BE2C (cell line): ENCODE measurements around the gene PPP1CB.

Experiments
- DNase-seq: peaks from one replicate; pipeline ENCODE4 v3.0.0-alpha.2; 2020
- H3K27me3 ChIP-seq: fragments of 250-450 bp; sonication (Bioruptor Pico); 2 replicates; pipeline ENCODE4 v1.5.1; 2020; ENCODE audit warnings: mild to moderate bottlenecking
- H3K36me3 ChIP-seq: fragments of 250-450 bp; sonication (Bioruptor Pico); 2 replicates; pipeline ENCODE4 v1.5.1; 2020; ENCODE audit warnings: mild to moderate bottlenecking
- H3K4me1 ChIP-seq: fragments of 250-450 bp; sonication (Bioruptor Pico); 2 replicates; pipeline ENCODE4 v1.5.1; 2020
- H3K4me3 ChIP-seq: 2 replicates; pipeline ENCODE4 v1.5.1; 2011; ENCODE audit warnings: low read depth, low read length
- H3K9me3 ChIP-seq: fragments of 250-450 bp; sonication (Bioruptor Pico); 2 replicates; pipeline ENCODE4 v1.5.1; 2020
- CTCF ChIP-seq: IDR thresholded peaks from 2 replicates; pipeline ENCODE4 v1.5.1; 2012; ENCODE audit warnings: mild to moderate bottlenecking, low read depth, low read length

PPP1CB gene

GRCh38 chr2:28746429-28747111 is 5.1 kb upstream of the PPP1CB start:
- no peak for DNase-seq
- no peak for TF ChIP-seq CTCF
- Histone ChIP-seq H3K9me3 (no peaks in the 10 kb centered on the region), H3K4me3 (no peak overlapping the region), H3K36me3 (no peaks in the 10 kb centered on the region), H3K27me3 (no peaks in the 10 kb centered on the region), H3K4me1 (peaks cover 12% of the 10 kb centered on the region)

DNA sequence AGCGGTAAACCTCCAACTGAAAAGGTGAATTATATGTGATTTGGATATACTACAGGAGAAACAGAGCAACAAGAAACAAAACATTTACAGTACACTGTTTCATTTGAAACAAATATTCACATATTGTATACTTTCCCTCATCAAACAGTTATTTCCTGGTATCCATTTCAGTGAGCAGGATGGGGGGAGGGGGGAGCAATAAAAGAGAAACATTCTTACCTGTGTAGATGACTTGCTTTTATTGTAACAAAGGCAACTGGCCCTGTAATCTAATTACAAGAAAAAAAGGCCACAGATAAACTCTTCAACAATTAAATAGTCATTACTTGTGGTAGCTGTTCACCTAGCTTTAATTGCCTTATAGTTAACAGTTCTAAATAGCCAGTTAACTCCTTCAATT is 3.9 kb upstream of the PPP1CB start:
- Histone ChIP-seq H3K4me3 (no peak overlapping the region), H3K9me3 (no peaks in the 10 kb centered on the region), H3K4me1 (peaks cover 12% of the 10 kb centered on the region), H3K36me3 (peaks cover 3% of the 10 kb centered on the region), H3K27me3 (no peaks in the 10 kb centered on the region)
- TF ChIP-seq CTCF: no peak
- no peak for DNase-seq

GRCh38 chr2:28748176-28748575 is 3.5 kb upstream of the PPP1CB start:
- H3K4me3 ChIP-seq: no peak overlapping the region
- peaks cover 12% of the 10 kb centered on the region for H3K4me1 ChIP-seq
- no peak for TF ChIP-seq CTCF

DNA sequence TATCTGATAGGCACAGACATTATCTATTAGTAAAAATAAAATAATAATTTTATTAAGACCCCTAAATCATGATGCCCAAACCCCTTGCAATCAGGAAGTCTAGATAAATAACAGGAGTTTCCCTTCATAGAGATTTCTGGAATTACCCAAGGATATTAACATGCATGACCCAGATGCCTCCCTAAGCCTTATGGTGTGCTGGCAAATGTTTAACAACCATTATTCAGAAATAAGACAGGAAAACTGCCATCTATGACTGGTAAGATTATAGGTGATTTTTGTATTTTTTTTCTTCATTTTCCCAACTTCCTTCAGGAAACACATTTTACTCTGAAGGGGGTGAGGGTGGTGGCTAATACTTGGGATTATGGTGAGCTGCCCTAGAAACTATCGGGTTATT is 2.7 kb upstream of the PPP1CB start:
- H3K27me3 ChIP-seq: no peaks in the 10 kb centered on the region
- no peaks in the 10 kb centered on the region for H3K9me3 ChIP-seq

More at GRCh38 chr2:28748176-28748575, 3.5 kb upstream of the PPP1CB start:
- H3K9me3 ChIP-seq: no peaks in the 10 kb centered on the region
- no peak for DNase-seq
- peaks cover 3% of the 10 kb centered on the region for H3K36me3 ChIP-seq
- no peaks in the 10 kb centered on the region for H3K27me3 ChIP-seq

DNA sequence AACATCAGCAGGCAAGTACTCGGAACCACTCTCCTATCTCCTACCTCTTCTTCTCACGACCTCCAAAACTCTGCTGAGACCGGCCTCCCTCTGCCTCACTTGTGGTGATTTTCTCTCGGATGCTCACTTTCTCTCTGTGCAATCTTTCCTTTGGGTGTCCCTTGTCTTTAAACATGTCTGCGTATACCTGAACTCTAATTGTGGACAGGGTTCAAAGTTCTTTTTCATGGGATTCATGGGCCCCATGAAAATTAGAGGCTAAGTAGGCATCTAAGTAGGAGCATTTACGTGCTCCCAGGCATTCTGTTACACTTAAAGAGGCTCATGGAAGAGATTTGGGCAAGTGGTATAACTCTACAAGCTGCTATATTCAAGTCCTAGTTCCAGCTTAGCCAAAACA is 2.1 kb upstream of the PPP1CB start:
- H3K9me3 ChIP-seq: no peaks in the 10 kb centered on the region
- TF ChIP-seq CTCF: no peak
- no peaks in the 10 kb centered on the region for H3K27me3 ChIP-seq
- H3K4me1 ChIP-seq: peaks cover 12% of the 10 kb centered on the region
- H3K36me3 ChIP-seq: peaks cover 3% of the 10 kb centered on the region
- DNase-seq: no peak
- H3K4me3 ChIP-seq: no peak overlapping the region

More for the DNA sequence above, 2.7 kb upstream of the PPP1CB start:
- no peak for DNase-seq
- TF ChIP-seq CTCF: no peak
- H3K4me1 ChIP-seq: peaks cover 12% of the 10 kb centered on the region
- peaks cover 3% of the 10 kb centered on the region for H3K36me3 ChIP-seq
- no peak overlapping the region for H3K4me3 ChIP-seq

DNA sequence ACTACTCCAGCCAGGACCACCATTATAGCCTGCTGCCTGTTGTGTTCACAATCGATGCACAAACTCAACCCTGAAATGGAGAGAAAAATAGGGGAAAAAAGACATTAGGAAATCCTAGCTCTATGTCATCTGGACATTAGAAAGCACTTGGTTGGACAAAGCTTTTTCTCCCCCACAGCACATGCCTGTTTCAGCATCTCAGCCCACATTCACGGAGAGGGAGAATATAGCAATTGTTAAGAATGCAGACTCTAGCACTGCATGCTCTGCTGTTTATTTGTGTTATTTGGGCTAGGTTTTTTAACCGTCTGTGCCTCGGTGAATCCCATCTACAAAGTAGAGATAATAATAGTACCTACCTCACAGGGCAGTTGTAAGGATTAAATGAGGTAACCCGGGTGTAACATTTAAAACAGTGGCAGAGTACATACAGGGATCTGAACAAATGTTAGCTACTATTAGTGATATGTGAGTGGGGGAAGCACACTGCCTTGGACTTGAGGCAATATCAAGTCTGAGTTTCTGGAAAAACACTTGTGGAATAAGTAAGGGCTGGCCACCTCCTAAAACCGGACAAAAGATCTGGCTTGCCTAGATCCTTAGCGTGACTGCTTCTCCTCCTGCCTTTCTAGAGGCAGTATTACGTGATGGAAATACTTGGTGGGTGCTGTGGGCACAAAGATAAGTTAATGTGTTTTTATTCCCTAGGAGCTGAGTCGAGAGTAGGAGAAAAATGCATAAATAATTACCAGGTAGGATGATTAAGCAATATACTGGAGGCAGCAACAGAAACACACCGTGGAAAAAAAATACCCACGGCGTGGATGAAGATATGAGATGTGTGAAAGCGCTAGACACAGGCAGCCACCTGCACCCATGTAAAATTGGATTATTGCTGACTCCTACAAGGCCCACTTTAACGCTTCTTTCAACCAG is 1.0 kb upstream of the PPP1CB start:
- Histone ChIP-seq H3K4me3 (peak overlapping the region; percentile 99), H3K36me3 (peaks cover 3% of the 10 kb centered on the region), H3K9me3 (no peaks in the 10 kb centered on the region), H3K4me1 (peaks cover 12% of the 10 kb centered on the region), H3K27me3 (no peaks in the 10 kb centered on the region)
- TF ChIP-seq CTCF: no peak
- DNase-seq: no peak
